GM18858 (cell line): Measurements from ENCODE around the gene KCNE5.
"Not testable (repeated sequence)": the region's sequence is repeated elsewhere in the genome, so short reads cannot be mapped to it uniquely, and the experiment has no call there.

ENCODE experiments used
- ATAC-seq: cut with Tn5 transposase; IDR thresholded peaks from one replicate; pipeline ENCODE4 v1.9.1; 2021; ENCODE audit not compliant: unreplicated experiment

The KCNE5 gene

DNA sequence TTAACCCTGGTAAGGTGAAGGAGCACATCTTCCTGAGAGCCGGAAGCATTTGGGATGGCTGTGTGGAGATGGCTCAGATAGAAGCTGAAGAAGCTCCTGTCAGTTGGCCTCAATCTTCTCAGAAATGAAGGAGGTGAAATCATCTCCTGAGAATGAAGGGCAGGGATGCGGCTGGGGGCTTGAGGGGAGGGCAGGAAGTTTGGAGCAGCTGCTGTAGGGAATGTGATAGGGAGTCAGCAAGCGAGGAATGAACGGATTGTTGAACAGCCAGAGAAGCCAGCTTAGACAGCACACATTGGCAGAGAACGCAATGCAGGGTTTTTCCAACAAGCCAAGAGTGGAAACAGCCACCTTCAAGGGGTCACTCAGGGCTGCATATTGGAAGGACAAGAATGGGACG, 10.0 kb downstream of the KCNE5 start:
- no peak for ATAC-seq

DNA sequence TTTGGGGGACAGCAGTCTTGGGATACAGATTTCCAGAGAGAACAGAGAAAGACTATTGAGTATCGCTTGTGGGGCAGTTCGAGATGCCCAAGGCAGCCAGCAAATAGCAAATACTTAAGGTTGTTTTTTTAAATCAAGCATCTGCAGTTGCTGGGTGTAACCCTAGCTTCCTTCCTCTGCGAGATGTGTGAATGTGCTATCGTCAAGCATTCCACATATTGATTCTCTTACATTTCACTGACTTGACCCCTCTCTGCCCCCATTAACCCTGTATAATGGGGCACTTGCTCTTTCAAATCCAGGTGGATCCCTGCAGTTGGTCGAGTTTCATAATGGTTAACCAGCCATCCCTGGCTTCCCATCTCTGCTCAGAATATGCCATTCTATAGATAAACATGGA, 23.5 kb downstream of the KCNE5 start:
- no peak for ATAC-seq

- ATAC-seq = no peak
These were observed 24.7 kb downstream of the KCNE5 start for GRCh38 chrX:109600237-109600651.

GRCh38 chrX:109596015-109596414, 29.0 kb downstream of the KCNE5 start:
- no peak for ATAC-seq

DNA sequence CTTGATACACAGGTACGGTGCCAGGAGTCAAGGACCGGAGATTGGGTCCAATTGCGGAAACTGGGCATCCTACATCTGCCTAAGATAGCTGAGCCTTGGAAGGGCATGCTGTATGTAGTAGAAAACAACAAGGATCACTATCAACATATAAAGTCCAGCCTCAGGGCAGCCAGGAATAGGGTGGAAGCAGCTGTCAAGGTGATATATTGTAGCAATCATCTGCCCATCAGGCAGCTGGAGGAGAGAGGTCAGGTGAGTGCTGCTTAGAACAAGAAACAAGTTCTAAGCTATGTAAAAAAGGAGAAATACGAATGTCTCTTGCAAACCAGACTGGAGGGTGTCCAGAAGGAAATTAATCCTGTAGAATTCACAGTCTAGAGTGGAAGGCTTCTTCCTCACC, 34.8 kb downstream of the KCNE5 start:
- ATAC-seq = no peak

- no peak for ATAC-seq
These were observed 39.5 kb downstream of the KCNE5 start for GRCh38 chrX:109585488-109585887.

DNA sequence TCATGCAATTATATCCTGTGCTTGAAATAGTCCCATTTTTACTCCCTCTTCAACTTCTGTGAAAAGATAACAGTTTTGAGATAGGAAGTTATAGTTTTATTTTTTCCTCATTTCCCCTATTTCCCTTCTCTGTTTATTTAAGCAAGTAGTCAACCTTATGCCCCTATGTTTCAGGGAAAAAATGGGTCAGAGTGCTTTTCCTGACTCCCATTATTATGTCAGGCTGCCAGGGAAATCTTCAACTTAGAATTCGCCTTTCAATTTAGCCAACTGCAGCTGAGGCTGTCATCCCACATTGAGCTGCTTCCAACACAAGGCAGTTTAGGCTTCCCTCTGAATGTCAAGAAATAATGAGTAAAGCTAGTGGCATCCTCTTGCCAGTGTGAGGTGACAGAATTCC, 46.1 kb downstream of the KCNE5 start:
- no peak for ATAC-seq

- no peak for ATAC-seq
These were observed 47.9 kb downstream of the KCNE5 start for GRCh38 chrX:109577055-109577454.

GRCh38 chrX:109576083-109576482, 48.9 kb downstream of the KCNE5 start:
- ATAC-seq = not testable (repeated sequence)
